Measurements from ENCODE around the gene LMAN2. TPM values are rescaled to one million over a fixed set of nuclear protein-coding genes. Genes with fewer than 3 reads are reported as not detected.

The LMAN2 gene
- total RNA-seq, 1 donor = 190 TPM

DNA sequence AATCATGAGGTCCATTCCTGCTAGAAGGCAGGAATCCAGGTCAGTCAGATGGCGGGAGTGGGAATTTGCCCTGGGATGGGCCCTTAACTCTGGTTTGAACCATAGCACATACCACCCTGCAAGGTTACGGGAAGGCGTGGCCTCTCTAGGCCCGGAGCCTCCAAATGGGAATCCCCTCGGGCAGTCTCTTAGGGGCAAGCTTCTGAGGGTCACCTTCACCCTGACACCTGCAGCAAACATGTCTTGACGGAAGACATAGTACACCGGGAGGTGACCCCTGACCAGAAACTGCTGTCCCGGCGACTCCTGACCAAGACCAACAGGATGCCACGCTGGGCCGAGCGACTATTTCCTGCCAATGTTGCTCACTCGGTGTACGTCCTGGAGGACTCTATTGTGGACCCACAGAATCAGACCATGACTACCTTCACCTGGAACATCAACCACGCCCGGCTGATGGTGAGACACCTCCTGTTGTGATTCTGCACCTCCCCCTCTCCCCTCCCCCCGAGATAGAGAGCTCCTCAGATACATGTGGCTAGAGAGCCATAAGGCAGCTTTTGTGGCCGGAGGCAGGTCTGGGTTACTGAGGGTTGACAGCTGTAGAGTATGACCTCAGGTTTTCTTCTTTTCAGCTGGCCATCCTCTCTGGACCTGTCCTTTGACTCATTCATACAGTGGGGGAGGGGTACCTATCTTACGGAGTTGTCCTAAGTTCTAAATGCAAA lies 46.9 kb downstream of the LMAN2 start:
- TF ChIP-seq, protein P1, sequence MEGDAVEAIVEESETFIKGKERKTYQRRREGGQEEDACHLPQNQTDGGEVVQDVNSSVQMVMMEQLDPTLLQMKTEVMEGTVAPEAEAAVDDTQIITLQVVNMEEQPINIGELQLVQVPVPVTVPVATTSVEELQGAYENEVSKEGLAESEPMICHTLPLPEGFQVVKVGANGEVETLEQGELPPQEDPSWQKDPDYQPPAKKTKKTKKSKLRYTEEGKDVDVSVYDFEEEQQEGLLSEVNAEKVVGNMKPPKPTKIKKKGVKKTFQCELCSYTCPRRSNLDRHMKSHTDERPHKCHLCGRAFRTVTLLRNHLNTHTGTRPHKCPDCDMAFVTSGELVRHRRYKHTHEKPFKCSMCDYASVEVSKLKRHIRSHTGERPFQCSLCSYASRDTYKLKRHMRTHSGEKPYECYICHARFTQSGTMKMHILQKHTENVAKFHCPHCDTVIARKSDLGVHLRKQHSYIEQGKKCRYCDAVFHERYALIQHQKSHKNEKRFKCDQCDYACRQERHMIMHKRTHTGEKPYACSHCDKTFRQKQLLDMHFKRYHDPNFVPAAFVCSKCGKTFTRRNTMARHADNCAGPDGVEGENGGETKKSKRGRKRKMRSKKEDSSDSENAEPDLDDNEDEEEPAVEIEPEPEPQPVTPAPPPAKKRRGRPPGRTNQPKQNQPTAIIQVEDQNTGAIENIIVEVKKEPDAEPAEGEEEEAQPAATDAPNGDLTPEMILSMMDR (IDR thresholded peaks at IDR 0.05; ENCODE audit: insufficient read depth, low read length) = no peak
- peak overlapping the region; percentile 94 for H3K4me3 ChIP-seq (ENCODE audit: low read depth, low read length)
- peak; percentile 21 for DNase-seq (ENCODE audit: low read depth)

DNA sequence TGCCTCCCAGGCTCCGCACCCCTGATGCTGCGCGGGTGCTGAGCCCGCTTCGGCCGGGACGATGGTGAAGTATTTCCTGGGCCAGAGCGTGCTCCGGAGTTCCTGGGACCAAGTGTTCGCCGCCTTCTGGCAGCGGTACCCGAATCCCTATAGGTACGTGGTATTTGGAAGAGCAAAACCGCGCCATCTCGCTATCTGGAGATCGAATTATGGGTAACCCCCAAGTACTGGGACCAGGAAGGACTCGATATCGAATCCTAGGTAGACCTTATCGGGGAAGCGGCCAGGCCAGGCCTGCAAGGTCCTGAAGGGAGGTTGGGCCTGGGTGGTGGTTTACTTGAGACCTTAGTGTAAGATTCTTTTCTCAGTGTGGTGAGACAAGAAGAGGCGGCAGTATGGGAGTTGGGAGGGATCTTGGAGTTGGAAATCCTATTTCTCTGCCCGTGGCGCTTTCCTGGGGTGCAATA lies 47.5 kb downstream of the LMAN2 start:
- TF ChIP-seq, protein P1 (IDR thresholded peaks at IDR 0.05; ENCODE audit: insufficient read depth, low read length) = no peak
- peak overlapping the region; percentile 94 for H3K4me3 ChIP-seq (ENCODE audit: low read depth, low read length)
- peak; percentile 28 for DNase-seq (ENCODE audit: low read depth)

DNA sequence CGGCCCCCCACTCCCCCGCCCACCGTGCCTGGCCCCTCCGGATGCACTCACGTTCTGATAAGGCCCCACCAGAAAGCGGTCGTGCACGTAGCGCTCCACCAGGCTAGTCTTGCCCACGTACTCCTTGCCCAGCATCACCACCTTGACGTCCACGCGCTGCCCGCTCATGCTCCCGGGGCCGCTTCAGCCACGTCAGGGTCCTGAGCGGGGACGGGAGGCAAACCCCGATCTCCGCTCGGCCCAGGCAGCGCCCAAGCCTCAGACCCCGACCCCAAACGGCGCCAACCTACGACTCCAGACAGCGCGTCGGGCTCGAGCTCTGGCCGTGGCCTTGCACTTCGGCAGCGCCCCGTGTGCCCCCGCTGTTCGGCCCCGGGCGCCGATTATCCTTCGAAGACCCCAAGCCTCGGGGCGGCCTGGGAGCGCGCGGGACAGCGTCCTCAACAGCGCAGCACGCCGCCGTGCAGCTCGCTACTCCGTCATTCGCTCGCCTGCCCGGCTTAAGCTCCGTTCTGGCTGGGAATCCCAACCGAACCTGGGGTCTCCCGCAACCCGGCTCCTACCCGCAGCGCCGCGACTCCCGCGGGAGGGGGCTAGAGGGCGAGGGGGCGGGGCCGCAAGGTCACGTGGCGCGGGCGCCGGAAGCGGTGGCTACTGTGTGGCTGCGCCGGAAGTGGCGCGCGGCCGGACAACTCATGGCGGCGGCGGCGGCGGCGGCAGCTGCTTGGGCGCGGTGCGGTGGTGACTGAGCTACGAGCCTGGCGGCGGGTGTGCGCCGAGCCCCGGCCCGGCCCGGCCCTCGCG lies 48.1 kb downstream of the LMAN2 start, which contains the start of the genes PRELID1 and RAB24:
Gene PRELID1, plus strand, starts transcription at position 679 of the 804 bp plus-strand sequence. CDS start 187 bp downstream, outside the sequence.
Gene RAB24, minus strand, starts transcription at position 599 of the 804 bp plus-strand sequence. Its CDS starts 431 bp downstream, at position 168.
- peak; percentile 69 for DNase-seq (ENCODE audit: low read depth)
- TF ChIP-seq, protein P1 (IDR thresholded peaks at IDR 0.05; ENCODE audit: insufficient read depth, low read length) = peak; percentile 14
- H3K4me3 ChIP-seq (ENCODE audit: low read depth, low read length) = peak within 1 kb of the TSS; percentile 94

DNA sequence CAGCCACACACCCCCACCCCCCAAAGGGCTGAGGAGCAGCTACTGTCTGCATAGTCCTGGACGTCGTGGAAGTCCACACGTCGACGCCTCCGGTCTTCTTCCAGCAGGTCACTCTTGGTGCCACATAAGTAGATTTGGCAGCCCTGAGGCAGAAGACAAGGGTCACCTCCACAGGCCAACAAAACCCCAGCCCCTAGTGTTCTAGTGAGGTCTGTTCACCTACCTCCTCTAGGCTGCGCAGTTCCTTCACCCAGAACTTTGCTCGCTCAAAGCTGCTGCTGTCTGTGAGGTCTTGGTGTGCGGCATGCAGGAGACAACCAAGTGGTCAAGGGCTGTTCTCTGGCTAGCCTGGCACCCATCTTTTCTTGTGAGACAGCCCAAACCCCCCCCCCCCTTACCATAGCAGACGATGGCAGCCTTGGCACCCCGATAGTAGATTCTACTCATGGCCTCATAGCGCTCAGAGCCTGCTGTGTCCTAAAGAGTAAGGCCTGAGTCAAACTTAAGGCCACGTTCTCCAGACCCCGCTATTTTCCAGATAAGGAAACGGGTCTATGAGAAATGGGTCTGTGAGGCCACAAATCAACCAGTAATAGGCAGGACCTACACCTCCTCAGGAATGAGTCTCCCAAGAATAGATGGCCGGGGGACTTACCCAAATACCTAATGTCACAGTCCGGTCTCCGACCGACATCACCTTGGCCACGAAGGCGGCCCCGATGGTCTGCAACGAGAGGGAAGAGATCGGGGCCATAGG lies 48.9 kb downstream of the LMAN2 start:
- H3K4me3 ChIP-seq (ENCODE audit: low read depth, low read length) = peak overlapping the region; percentile 94
- TF ChIP-seq, protein P1 (IDR thresholded peaks at IDR 0.05; ENCODE audit: insufficient read depth, low read length) = no peak
- peak; percentile 26 for DNase-seq (ENCODE audit: low read depth)

DNA sequence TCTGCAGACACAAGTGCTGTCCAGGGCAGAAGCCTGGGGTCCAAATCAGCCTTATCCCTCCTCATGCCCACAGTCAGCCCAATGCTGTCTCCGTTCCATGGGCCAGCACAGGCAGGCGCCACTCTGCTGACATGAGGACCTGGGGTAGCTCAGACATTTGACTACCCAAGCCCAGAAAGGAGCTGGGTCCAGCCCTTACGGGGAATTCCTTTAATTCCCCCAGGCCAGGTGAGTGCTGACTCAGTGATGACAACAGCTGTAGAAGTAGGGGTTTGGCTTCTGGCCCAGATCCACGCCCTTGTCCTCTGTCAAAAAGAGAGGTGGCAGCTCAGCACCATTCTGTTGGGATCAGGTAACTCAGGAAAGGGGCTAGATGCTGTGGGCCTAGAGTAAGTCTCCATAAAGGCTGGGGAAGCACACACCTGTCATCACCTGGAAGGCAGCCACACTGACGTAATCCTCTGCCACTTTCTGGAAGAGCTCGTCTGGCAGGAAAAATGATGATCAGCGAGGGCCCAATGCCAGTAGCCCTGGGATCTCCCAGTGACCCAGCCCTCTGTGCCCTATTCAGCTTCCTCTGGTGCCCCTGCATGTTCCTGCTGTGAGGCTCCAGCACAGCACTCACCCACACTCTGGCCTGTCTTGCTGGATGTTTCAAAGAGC lies 49.8 kb downstream of the LMAN2 start:
- peak; percentile 24 for DNase-seq (ENCODE audit: low read depth)

More for the DNA sequence above, 49.8 kb downstream of the LMAN2 start:
- TF ChIP-seq, protein P1 (IDR thresholded peaks at IDR 0.05; ENCODE audit: insufficient read depth, low read length) = no peak
- peak overlapping the region; percentile 94 for H3K4me3 ChIP-seq (ENCODE audit: low read depth, low read length)

All from fibroblast of the aortic adventitia (primary cell).